ENCODE data around the gene GTSE1. TPM values are rescaled to one million over a fixed set of nuclear protein-coding genes. Genes with fewer than 3 reads are reported as not detected.
A peak's percentile ranks its signal among the peaks of the same experiment; 100 is the strongest.

Gene GTSE1
- total RNA-seq, 2 donors from 2014 or later = 39.5 to 59.5 TPM

GRCh38 chr22:46318576-46318975 is 21.9 kb downstream of the GTSE1 start:
- no peaks in the 10 kb centered on the region for H3K27me3 ChIP-seq (ENCODE audit: control insufficient read depth, insufficient read depth, low read length, poor library complexity, severe bottlenecking)
- WGBS, 2 experiments (ENCODE audit: insufficient coverage in 1 of 2, insufficient read length in 1 of 2) = 90 to 93% methylated on average over 14 to 15 of the region's 15 CpGs
- H3K4me1 ChIP-seq (ENCODE audit: control insufficient read depth, insufficient read depth, low read length) = no peaks in the 10 kb centered on the region
- H3K4me3 ChIP-seq (ENCODE audit: low read length) = no peak overlapping the region
- no peak overlapping the region for H3K27ac ChIP-seq (ENCODE audit: low read depth, low read length)
- DNase-seq = no peak
- no peak overlapping the region for H3K27ac Mint-ChIP-seq
- H3K4me1 Mint-ChIP-seq = no peaks in the 10 kb centered on the region
- no peaks in the 10 kb centered on the region for H3K9me3 Mint-ChIP-seq
- H3K4me3 Mint-ChIP-seq = no peak overlapping the region
- H3K27me3 Mint-ChIP-seq (ENCODE audit: insufficient read depth) = no peaks in the 10 kb centered on the region
- H3K9ac ChIP-seq (ENCODE audit: extremely low read depth, low read length, poor library complexity, severe bottlenecking) = no peak overlapping the region
- no peak for TF ChIP-seq CTCF (conservative IDR thresholded peaks at IDR 0.05)
- H3K36me3 ChIP-seq (ENCODE audit: control insufficient read depth, insufficient read depth, low read length) = peaks cover 73% of the 10 kb centered on the region
- peaks cover 75% of the 10 kb centered on the region for H3K36me3 Mint-ChIP-seq (ENCODE audit: low read depth)
- no peaks in the 10 kb centered on the region for H3K9me3 ChIP-seq (ENCODE audit: control insufficient read depth, low read length)

GRCh38 chr22:46319319-46319718 is 22.6 kb downstream of the GTSE1 start:
- DNase-seq = no peak
- H3K27me3 ChIP-seq (ENCODE audit: control insufficient read depth, insufficient read depth, low read length, poor library complexity, severe bottlenecking) = no peaks in the 10 kb centered on the region
- H3K27ac Mint-ChIP-seq = peak overlapping the region; percentile 14
- peaks cover 80% of the 10 kb centered on the region for H3K36me3 Mint-ChIP-seq (ENCODE audit: low read depth)
- no peak overlapping the region for H3K9ac ChIP-seq (ENCODE audit: extremely low read depth, low read length, poor library complexity, severe bottlenecking)
- H3K36me3 ChIP-seq (ENCODE audit: control insufficient read depth, insufficient read depth, low read length) = peaks cover 72% of the 10 kb centered on the region
- H3K27ac ChIP-seq (ENCODE audit: low read depth, low read length) = no peak overlapping the region
- H3K9me3 Mint-ChIP-seq = no peaks in the 10 kb centered on the region
- 98 to 99% methylated on average over 7 to 10 of the region's 10 CpGs for WGBS, 2 experiments (ENCODE audit: insufficient coverage in 1 of 2, insufficient read length in 1 of 2)
- no peak overlapping the region for H3K4me3 Mint-ChIP-seq
- no peak overlapping the region for H3K4me3 ChIP-seq (ENCODE audit: low read length)
- H3K4me1 Mint-ChIP-seq = no peaks in the 10 kb centered on the region
- no peaks in the 10 kb centered on the region for H3K27me3 Mint-ChIP-seq (ENCODE audit: insufficient read depth)
- H3K9me3 ChIP-seq (ENCODE audit: control insufficient read depth, low read length) = no peaks in the 10 kb centered on the region
- no peak for TF ChIP-seq CTCF (conservative IDR thresholded peaks at IDR 0.05)
- no peaks in the 10 kb centered on the region for H3K4me1 ChIP-seq (ENCODE audit: control insufficient read depth, insufficient read depth, low read length)

- Histone ChIP-seq H3K9me3 (ENCODE audit: control insufficient read depth, low read length) (no peaks in the 10 kb centered on the region), H3K4me1 (ENCODE audit: control insufficient read depth, insufficient read depth, low read length) (no peaks in the 10 kb centered on the region), H3K4me3 (ENCODE audit: low read length) (no peak overlapping the region), H3K27ac (ENCODE audit: low read depth, low read length) (no peak overlapping the region), H3K36me3 (ENCODE audit: control insufficient read depth, insufficient read depth, low read length) (peaks cover 77% of the 10 kb centered on the region), H3K27me3 (ENCODE audit: control insufficient read depth, insufficient read depth, low read length, poor library complexity, severe bottlenecking) (no peaks in the 10 kb centered on the region), H3K9ac (ENCODE audit: extremely low read depth, low read length, poor library complexity, severe bottlenecking) (no peak overlapping the region)
- no peak for DNase-seq
- no peak for TF ChIP-seq CTCF (conservative IDR thresholded peaks at IDR 0.05)
- peak overlapping the region; percentile 80 for H3K27ac Mint-ChIP-seq
- no peak overlapping the region for H3K4me3 Mint-ChIP-seq
- no peaks in the 10 kb centered on the region for H3K4me1 Mint-ChIP-seq
- no peaks in the 10 kb centered on the region for H3K9me3 Mint-ChIP-seq
- WGBS, 2 experiments (ENCODE audit: insufficient coverage in 1 of 2, insufficient read length in 1 of 2) = 94 to 99% methylated on average over 10 to 14 of the region's 14 CpGs
- peaks cover 84% of the 10 kb centered on the region for H3K36me3 Mint-ChIP-seq (ENCODE audit: low read depth)
- no peaks in the 10 kb centered on the region for H3K27me3 Mint-ChIP-seq (ENCODE audit: insufficient read depth)
Observed at GRCh38 chr22:46320166-46320710, 23.6 kb downstream of the GTSE1 start.

All from endodermal cell (in vitro differentiated cells).